ENCODE results near the gene PUS10. TPM values are rescaled to one million over a fixed set of nuclear protein-coding genes. Genes with fewer than 3 reads are reported as not detected.

PUS10 gene
- total RNA-seq, 1 experiment from 2014 or later, result 5.6 TPM

DNA sequence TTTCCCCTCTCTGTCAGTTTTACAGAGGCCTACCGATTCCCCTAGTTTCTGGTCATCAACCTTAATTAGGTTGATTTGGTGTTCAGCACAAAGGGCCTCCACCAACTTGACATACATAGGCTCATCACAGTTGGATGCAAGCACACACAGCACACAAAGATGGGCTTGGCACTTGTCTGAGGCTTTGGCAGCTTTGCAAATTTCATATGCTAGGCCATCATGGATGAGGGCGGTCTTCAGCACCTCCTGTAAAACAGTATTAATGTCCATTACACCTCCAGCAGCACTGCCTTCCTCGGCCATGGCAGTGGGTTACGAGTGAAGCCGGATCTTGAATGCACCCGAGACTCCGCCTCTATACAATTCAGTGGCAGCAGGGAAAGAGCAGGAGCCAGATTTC is 79.8 kb downstream of the PUS10 start:
- CTCF ChIA-PET, result no interaction called here
- POLR2A ChIA-PET, result no interaction called here
- ATAC-seq, result no peak

DNA sequence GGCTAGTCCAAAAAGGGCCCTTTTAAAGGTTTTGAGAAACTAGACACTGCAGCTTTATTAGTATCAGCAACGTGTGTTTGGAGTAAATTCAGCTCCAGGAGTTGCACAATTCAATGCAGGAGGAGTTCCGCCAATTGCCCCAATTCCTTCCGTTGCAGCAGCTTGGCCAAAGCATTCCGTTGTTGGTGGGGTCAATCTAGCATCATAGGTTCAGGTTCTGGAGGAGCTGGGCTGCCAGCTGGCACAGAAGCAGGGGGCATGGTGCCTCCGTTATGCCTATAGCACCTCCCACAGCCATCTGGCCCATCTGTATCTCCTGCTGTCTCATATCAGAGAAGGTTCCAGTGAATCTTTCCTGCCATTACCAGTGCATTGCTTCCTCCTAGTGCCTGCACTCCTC is 81.3 kb downstream of the PUS10 start:
- H3K4me3 ChIP-seq (replicated peaks in 1 of 2; ENCODE audit: low read depth in 1 of 2, low read length in 2 of 2), result no peak overlapping the region
- no peaks in the 10 kb centered on the region for H3K9me3 ChIP-seq (ENCODE audit: control insufficient read depth in 1 of 2, insufficient read depth in 1 of 2, low read depth in 1 of 2, low read length in 2 of 2)
- CTCF ChIA-PET, result no interaction called here
- H4K20me1 ChIP-seq (ENCODE audit: insufficient read depth), result no peaks in the 10 kb centered on the region
- BruUV-seq (replicated peaks), result no TSS peak
- no peak overlapping the region for H3K27ac ChIP-seq (ENCODE audit: low read depth, low read length)
- H3K36me3 ChIP-seq (ENCODE audit: control insufficient read depth in 1 of 2, insufficient read depth in 2 of 2, low read length in 2 of 2), result no peaks in the 10 kb centered on the region
- no peak for ATAC-seq
- intact Hi-C loops (cut with micrococcal nuclease), result no loop called here
- no peak overlapping the region for H3K9ac ChIP-seq (ENCODE audit: low read length)
- no peaks in the 10 kb centered on the region for H3K9me2 ChIP-seq (ENCODE audit: insufficient read depth)
- RAD21 ChIA-PET (ENCODE audit: low non-redundant PET in 1 of 2, low total read pairs in 2 of 2, uncharacterized antibody in 2 of 2, unreplicated experiment in 2 of 2), result no interaction called here
- H3K4me1 ChIP-seq (ENCODE audit: control insufficient read depth in 1 of 2, insufficient read depth in 2 of 2, low read length in 2 of 2), result no peaks in the 10 kb centered on the region
- DNase-seq (ENCODE audit: low read depth, low spot score), result no peak
- no peak overlapping the region for H3K4me2 ChIP-seq (ENCODE audit: low read length)
- H2AFZ ChIP-seq (ENCODE audit: low read depth, low read length, poor library complexity, severe bottlenecking), result no peak overlapping the region
- no peaks in the 10 kb centered on the region for H3K27me3 ChIP-seq (ENCODE audit: insufficient read depth, low read length)
- POLR2A ChIA-PET, result no interaction called here
- no peaks in the 10 kb centered on the region for H3K79me2 ChIP-seq (ENCODE audit: insufficient read depth, low read length)
- TF ChIP-seq SIN3A (IDR thresholded peaks at IDR 0.05; ENCODE audit: low read depth) (no peak), CBX3 (IDR thresholded peaks at IDR 0.05; ENCODE audit: low read depth) (no peak), SRF (IDR thresholded peaks at IDR 0.05; ENCODE audit: low read depth) (no peak), ZNF274 (IDR thresholded peaks at IDR 0.05; ENCODE audit: low read depth, low read length) (no peak), POLR2A (IDR thresholded peaks at IDR 0.05; ENCODE audit: borderline replicate concordance, extremely low read depth, insufficient read depth, insufficient read length) (no peak), TCF7L2 (IDR thresholded peaks at IDR 0.05; ENCODE audit: borderline replicate concordance, extremely low read depth, insufficient read depth, insufficient read length) (no peak), ELF1 (IDR thresholded peaks at IDR 0.05; ENCODE audit: borderline replicate concordance, low read depth) (no peak), JUND (IDR thresholded peaks at IDR 0.05) (no peak), EGR1 (IDR thresholded peaks at IDR 0.05; ENCODE audit: low read depth) (no peak), EZH2 (IDR thresholded peaks at IDR 0.05) (no peak), CEBPB (IDR thresholded peaks at IDR 0.05; ENCODE audit: low read depth) (no peak), RAD21 (IDR thresholded peaks at IDR 0.05; ENCODE audit: low read depth) (no peak), ZFX (IDR thresholded peaks at IDR 0.05) (no peak), EZH2phosphoT487 (IDR thresholded peaks at IDR 0.05; ENCODE audit: borderline replicate concordance) (no peak), SP1 (IDR thresholded peaks at IDR 0.05; ENCODE audit: low read depth) (no peak)
- TF ChIP-seq, protein P1, sequence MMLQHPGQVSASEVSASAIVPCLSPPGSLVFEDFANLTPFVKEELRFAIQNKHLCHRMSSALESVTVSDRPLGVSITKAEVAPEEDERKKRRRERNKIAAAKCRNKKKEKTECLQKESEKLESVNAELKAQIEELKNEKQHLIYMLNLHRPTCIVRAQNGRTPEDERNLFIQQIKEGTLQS (IDR thresholded peaks at IDR 0.05), result no peak
- TF ChIP-seq, protein P2, sequence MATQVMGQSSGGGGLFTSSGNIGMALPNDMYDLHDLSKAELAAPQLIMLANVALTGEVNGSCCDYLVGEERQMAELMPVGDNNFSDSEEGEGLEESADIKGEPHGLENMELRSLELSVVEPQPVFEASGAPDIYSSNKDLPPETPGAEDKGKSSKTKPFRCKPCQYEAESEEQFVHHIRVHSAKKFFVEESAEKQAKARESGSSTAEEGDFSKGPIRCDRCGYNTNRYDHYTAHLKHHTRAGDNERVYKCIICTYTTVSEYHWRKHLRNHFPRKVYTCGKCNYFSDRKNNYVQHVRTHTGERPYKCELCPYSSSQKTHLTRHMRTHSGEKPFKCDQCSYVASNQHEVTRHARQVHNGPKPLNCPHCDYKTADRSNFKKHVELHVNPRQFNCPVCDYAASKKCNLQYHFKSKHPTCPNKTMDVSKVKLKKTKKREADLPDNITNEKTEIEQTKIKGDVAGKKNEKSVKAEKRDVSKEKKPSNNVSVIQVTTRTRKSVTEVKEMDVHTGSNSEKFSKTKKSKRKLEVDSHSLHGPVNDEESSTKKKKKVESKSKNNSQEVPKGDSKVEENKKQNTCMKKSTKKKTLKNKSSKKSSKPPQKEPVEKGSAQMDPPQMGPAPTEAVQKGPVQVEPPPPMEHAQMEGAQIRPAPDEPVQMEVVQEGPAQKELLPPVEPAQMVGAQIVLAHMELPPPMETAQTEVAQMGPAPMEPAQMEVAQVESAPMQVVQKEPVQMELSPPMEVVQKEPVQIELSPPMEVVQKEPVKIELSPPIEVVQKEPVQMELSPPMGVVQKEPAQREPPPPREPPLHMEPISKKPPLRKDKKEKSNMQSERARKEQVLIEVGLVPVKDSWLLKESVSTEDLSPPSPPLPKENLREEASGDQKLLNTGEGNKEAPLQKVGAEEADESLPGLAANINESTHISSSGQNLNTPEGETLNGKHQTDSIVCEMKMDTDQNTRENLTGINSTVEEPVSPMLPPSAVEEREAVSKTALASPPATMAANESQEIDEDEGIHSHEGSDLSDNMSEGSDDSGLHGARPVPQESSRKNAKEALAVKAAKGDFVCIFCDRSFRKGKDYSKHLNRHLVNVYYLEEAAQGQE (IDR thresholded peaks at IDR 0.05; ENCODE audit: low read depth), result no peak
- TF ChIP-seq, protein P3, sequence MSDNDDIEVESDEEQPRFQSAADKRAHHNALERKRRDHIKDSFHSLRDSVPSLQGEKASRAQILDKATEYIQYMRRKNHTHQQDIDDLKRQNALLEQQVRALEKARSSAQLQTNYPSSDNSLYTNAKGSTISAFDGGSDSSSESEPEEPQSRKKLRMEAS (IDR thresholded peaks at IDR 0.05), result no peak

More for the DNA sequence above, 79.8 kb downstream of the PUS10 start:
- intact Hi-C loops (cut with micrococcal nuclease), result no loop called here
- Histone ChIP-seq H3K27me3 (ENCODE audit: insufficient read depth, low read length) (no peaks in the 10 kb centered on the region), H3K27ac (ENCODE audit: low read depth, low read length) (no peak overlapping the region), H4K20me1 (ENCODE audit: insufficient read depth) (no peaks in the 10 kb centered on the region), H3K4me3 (replicated peaks in 1 of 2; ENCODE audit: low read depth in 1 of 2, low read length in 2 of 2) (no peak overlapping the region), H3K9ac (ENCODE audit: low read length) (no peak overlapping the region), H3K9me2 (ENCODE audit: insufficient read depth) (no peaks in the 10 kb centered on the region), H3K4me1 (ENCODE audit: control insufficient read depth in 1 of 2, insufficient read depth in 2 of 2, low read length in 2 of 2) (no peaks in the 10 kb centered on the region), H2AFZ (ENCODE audit: low read depth, low read length, poor library complexity, severe bottlenecking) (no peak overlapping the region), H3K79me2 (ENCODE audit: insufficient read depth, low read length) (no peaks in the 10 kb centered on the region), H3K36me3 (ENCODE audit: control insufficient read depth in 1 of 2, insufficient read depth in 2 of 2, low read length in 2 of 2) (no peaks in the 10 kb centered on the region), H3K9me3 (ENCODE audit: control insufficient read depth in 1 of 2, insufficient read depth in 1 of 2, low read depth in 1 of 2, low read length in 2 of 2) (no peaks in the 10 kb centered on the region), H3K4me2 (ENCODE audit: low read length) (no peak overlapping the region)
- RAD21 ChIA-PET (ENCODE audit: low non-redundant PET in 1 of 2, low total read pairs in 2 of 2, uncharacterized antibody in 2 of 2, unreplicated experiment in 2 of 2), result no interaction called here
- no TSS peak for BruUV-seq (replicated peaks)
- DNase-seq (ENCODE audit: low read depth, low spot score), result no peak
- TF ChIP-seq ZNF274 (IDR thresholded peaks at IDR 0.05; ENCODE audit: low read depth, low read length), result no peak
- TF ChIP-seq TCF7L2 (IDR thresholded peaks at IDR 0.05; ENCODE audit: borderline replicate concordance, extremely low read depth, insufficient read depth, insufficient read length), result no peak
- no peak for TF ChIP-seq YY1 (IDR thresholded peaks at IDR 0.05; ENCODE audit: extremely low read depth, insufficient replicate concordance, low read depth, low read length)
- TF ChIP-seq JUND (IDR thresholded peaks at IDR 0.05), result no peak

All from HCT116 (cell line).